MCF 10A (cell line): Measurements from ENCODE around the gene BORCS5. TPM values are rescaled to one million over a fixed set of nuclear protein-coding genes. Genes with fewer than 3 reads are reported as not detected.

ENCODE experiments used
- BruUV-seq: library from RNA; stranded (reverse); fragments of 400-500 nt; replicated peaks from 2 replicates; lab custom pipeline; 2021; lab: Mats Ljungman, UMichigan
- CTCF ChIA-PET: fragments of 300-600 bp; sonication (Branson Sonifier 250); formaldehyde crosslinking; extraction: SDS; loops from one replicate; lab custom pipeline; 2021; ENCODE audit warnings: antibody characterized with exemption, inconsistent platforms; lab: Yijun Ruan, JAX
- POLR2A ChIA-PET: fragments of 300-600, 350-650 bp; sonication (Branson Sonifier 250); formaldehyde crosslinking; extraction: SDS; loops from one replicate; lab custom pipeline; 2020; ENCODE audit warnings: antibody characterized with exemption, inconsistent platforms; lab: Yijun Ruan, JAX
- DNase-seq: peaks from one replicate; pipeline ENCODE4 v3.0.0-alpha.2; 2018; ENCODE audit not compliant: unreplicated experiment
- H3K27ac Mint-ChIP-seq: one replicate; pipeline ENCODE4 v1.8.0; 2022; ENCODE audit warnings: mild to moderate bottlenecking, low read depth, mixed read lengths; ENCODE audit not compliant: unreplicated experiment
- H3K27me3 Mint-ChIP-seq: one replicate; pipeline ENCODE4 v1.8.0; 2022; ENCODE audit warnings: mixed read lengths; ENCODE audit not compliant: insufficient read depth, unreplicated experiment
- H3K36me3 Mint-ChIP-seq: one replicate; pipeline ENCODE4 v1.8.0; 2022; ENCODE audit warnings: mild to moderate bottlenecking, moderate library complexity, mixed read lengths; ENCODE audit not compliant: insufficient read depth, unreplicated experiment
- H3K4me1 Mint-ChIP-seq: one replicate; pipeline ENCODE4 v1.8.0; 2022; ENCODE audit warnings: mixed read lengths; ENCODE audit not compliant: insufficient read depth, unreplicated experiment
- H3K4me3 Mint-ChIP-seq: one replicate; pipeline ENCODE4 v1.8.0; 2022; ENCODE audit warnings: mild to moderate bottlenecking, moderate library complexity, mixed read lengths; ENCODE audit not compliant: unreplicated experiment
- H3K9me3 Mint-ChIP-seq: one replicate; pipeline ENCODE4 v1.8.0; 2022; ENCODE audit warnings: mixed read lengths; ENCODE audit not compliant: unreplicated experiment
- intact Hi-C: fragments of 100-400 bp; cut with micrococcal nuclease; formaldehyde crosslinking; loops from 2 replicates; pipeline ENCODE4 v1.14.1; 2022
- total RNA-seq: library from RNA; stranded (reverse); gene quantifications from 2 replicates; pipeline ENCODE4 v1.2.3, GENCODE V29; 2022
- TF ChIP-seq, protein P1 (sequence below): fragments of 200-600 bp; IDR thresholded peaks from one replicate; pipeline ENCODE4 v1.8.0; 2022; ENCODE audit warnings: antibody characterized with exemption, mild to moderate bottlenecking; ENCODE audit not compliant: unreplicated experiment

Gene BORCS5
- total RNA-seq, 1 experiment from 2014 or later, result 11.0 TPM

DNA sequence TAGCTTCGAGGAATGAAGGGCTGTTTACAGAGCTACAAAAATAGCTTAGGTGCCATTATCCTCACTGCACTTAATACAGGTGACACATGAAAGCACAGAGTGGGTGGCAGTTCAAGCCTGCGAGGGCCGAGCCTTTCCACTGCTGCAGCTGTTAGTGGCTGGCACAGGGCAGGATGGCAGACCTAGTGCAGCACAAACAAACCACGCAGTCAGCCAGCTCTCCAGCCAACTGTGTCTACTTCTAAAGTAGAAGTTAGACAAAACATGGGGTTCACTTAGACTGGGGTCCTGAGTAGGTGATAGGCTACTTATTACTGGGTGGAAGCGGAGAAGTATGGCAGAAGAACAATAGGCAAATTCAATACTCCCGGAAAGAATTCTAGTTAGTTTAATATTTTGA lies 110.4 kb downstream of the BORCS5 start:
- Mint-ChIP-seq H3K9me3 (no peaks in the 10 kb centered on the region), H3K27me3 (no peaks in the 10 kb centered on the region), H3K27ac (no peak overlapping the region), H3K4me1 (peaks cover 17% of the 10 kb centered on the region), H3K36me3 (peaks cover 20% of the 10 kb centered on the region), H3K4me3 (no peak overlapping the region)
- no peak for DNase-seq
- intact Hi-C loops, result no loop called here
- TF ChIP-seq, protein P1, sequence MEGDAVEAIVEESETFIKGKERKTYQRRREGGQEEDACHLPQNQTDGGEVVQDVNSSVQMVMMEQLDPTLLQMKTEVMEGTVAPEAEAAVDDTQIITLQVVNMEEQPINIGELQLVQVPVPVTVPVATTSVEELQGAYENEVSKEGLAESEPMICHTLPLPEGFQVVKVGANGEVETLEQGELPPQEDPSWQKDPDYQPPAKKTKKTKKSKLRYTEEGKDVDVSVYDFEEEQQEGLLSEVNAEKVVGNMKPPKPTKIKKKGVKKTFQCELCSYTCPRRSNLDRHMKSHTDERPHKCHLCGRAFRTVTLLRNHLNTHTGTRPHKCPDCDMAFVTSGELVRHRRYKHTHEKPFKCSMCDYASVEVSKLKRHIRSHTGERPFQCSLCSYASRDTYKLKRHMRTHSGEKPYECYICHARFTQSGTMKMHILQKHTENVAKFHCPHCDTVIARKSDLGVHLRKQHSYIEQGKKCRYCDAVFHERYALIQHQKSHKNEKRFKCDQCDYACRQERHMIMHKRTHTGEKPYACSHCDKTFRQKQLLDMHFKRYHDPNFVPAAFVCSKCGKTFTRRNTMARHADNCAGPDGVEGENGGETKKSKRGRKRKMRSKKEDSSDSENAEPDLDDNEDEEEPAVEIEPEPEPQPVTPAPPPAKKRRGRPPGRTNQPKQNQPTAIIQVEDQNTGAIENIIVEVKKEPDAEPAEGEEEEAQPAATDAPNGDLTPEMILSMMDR, result no peak
- ChIA-PET CTCF (interaction anchor here (2.0 kb wide), 1 partner anchor 10 kb away, joined by 7 read pairs; no protein-coding TSS in a partner anchor), POLR2A (interaction anchor here (1.0 to 1.2 kb wide), 2 partner anchors 69 to 80 kb away, joined by 3 to 4 read pairs; no protein-coding TSS in a partner anchor)
- BruUV-seq, result no TSS peak

DNA sequence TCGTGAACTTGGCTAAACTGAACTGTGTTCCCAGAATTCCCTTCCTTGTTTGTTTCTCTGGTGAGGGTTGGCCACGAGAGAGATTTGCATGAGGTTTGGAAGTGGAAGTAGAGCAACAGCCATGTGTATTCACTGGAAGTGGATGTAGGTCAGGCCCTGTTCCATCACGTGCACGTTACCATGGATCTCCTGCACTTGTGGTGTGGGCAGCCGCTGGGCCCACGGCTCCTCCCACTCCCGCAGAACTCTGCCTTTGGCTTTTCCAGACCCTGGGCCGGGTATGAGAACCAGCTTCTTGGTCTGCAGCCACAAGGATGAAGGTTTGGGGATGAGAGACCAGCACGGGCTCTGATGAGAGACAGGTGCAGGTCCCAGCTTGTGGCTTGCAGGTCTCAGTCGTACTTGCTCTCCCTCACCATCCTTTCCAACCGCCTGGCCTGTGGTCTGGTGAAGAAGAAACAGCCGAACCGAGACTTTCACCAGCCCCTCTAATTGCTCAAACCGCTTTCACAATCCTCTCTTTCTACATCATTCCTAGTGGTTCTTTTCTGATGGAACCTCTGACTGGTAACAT lies 110.9 kb downstream of the BORCS5 start:
- H3K27me3 Mint-ChIP-seq, result no peaks in the 10 kb centered on the region
- ChIA-PET POLR2A (interaction anchor here (1.1 to 2.3 kb wide), 3 partner anchors 12 to 111 kb away, joined by 3 to 18 read pairs (median 5); partner anchors contain the start of gene BORCS5), CTCF (no interaction called here)
- no peak overlapping the region for H3K27ac Mint-ChIP-seq
- intact Hi-C loops, result no loop called here
- no peak overlapping the region for H3K4me3 Mint-ChIP-seq
- TF ChIP-seq, protein P1, result no peak
- no peak for DNase-seq
- H3K9me3 Mint-ChIP-seq, result no peaks in the 10 kb centered on the region
- H3K36me3 Mint-ChIP-seq, result peaks cover 20% of the 10 kb centered on the region
- BruUV-seq, result no TSS peak
- H3K4me1 Mint-ChIP-seq, result peaks cover 17% of the 10 kb centered on the region

DNA sequence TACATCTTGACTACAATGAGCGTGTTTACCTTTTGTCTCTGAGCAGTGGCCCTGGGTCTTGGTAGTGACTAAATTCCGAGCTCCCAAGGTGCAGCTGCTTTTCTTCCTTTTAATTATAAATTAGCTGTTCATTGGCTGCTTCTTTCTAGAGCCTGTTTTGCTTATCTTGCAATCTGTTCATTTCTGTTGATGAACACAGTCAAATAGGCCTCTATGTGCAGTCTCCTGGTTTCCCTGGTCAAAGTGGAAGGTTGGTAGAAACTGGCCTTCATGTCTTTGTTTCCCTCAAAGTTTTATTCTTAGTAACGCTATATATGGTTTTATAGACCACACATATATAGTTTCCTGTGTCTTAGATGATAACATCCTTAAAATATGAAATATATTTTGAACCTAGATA lies 111.7 kb downstream of the BORCS5 start:
- TF ChIP-seq, protein P1, result no peak
- Mint-ChIP-seq H3K4me3 (no peak overlapping the region), H3K4me1 (peaks cover 17% of the 10 kb centered on the region), H3K36me3 (peaks cover 20% of the 10 kb centered on the region), H3K9me3 (no peaks in the 10 kb centered on the region), H3K27me3 (no peaks in the 10 kb centered on the region), H3K27ac (no peak overlapping the region)
- DNase-seq, result no peak
- no TSS peak for BruUV-seq
- CTCF ChIA-PET, result no interaction called here
- intact Hi-C loops, result no loop called here
- POLR2A ChIA-PET, result interaction anchor here (0.6 to 2.3 kb wide), 4 partner anchors 13 to 111 kb away, joined by 3 to 18 read pairs (median 4); partner anchors contain the start of gene BORCS5

DNA sequence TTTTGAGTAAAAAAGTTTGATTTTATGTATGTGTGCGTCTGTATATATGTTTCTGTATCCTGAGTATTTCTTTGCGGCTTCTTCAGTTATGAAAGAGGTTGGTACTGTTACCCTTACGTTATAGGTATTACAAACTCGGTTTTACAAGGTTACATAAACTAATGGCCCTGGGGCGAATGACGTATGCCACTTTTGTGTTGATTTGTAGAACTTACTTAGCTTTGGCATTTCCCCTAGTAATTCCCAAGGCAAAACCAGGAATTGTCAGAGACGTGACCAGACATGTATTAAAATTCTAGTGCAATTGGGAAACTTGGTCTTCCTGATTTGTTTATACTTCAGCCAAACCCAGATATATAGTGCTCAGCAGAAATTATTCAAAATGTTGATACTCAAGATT lies 112.5 kb downstream of the BORCS5 start:
- H3K4me1 Mint-ChIP-seq, result peaks cover 17% of the 10 kb centered on the region
- no peaks in the 10 kb centered on the region for H3K9me3 Mint-ChIP-seq
- no TSS peak for BruUV-seq
- intact Hi-C loops, result no loop called here
- peaks cover 16% of the 10 kb centered on the region for H3K36me3 Mint-ChIP-seq
- POLR2A ChIA-PET, result interaction anchor here (0.6 to 2.3 kb wide), 12 partner anchors 14 to 1825 kb away, joined by 3 to 18 read pairs (median 4); partner anchors contain the start of gene BORCS5
- H3K4me3 Mint-ChIP-seq, result no peak overlapping the region
- peak; percentile 98 for DNase-seq
- CTCF ChIA-PET, result no interaction called here
- H3K27me3 Mint-ChIP-seq, result no peaks in the 10 kb centered on the region
- TF ChIP-seq, protein P1, result no peak
- peak overlapping the region; percentile 66 for H3K27ac Mint-ChIP-seq
